ENCODE data around the gene NEMP1.
A peak's percentile ranks its signal among the peaks of the same experiment; 100 is the strongest.
"Not testable (repeated sequence)": the region's sequence is repeated elsewhere in the genome, so short reads cannot be mapped to it uniquely, and the experiment has no call there.

The NEMP1 gene

GRCh38 chr12:57078519-57079404 is at the start of gene NEMP1:
NEMP1 (minus strand) TSS chr12:57078791; CDS start chr12:57078745, 46 bp downstream.
- peak; percentile 95 for DNase-seq

GRCh38 chr12:57127726-57128518 is 49.3 kb upstream of the NEMP1 start, which contains the start of gene LRP1:
LRP1 (plus strand) TSS chr12:57128483; CDS start chr12:57128965, 482 bp downstream.
- peak; percentile 94 for DNase-seq

GRCh38 chr12:57127101-57127725 is 48.6 kb upstream of the NEMP1 start:
- DNase-seq, result peak; percentile 76

- DNase-seq, result no peak
Observed at GRCh38 chr12:57126561-57126960, 48.0 kb upstream of the NEMP1 start.

- DNase-seq, result no peak
Observed at GRCh38 chr12:57126061-57126460, 47.5 kb upstream of the NEMP1 start.

- peak; percentile 83 for DNase-seq
Observed at GRCh38 chr12:57124261-57124877, 45.8 kb upstream of the NEMP1 start.

- no peak for DNase-seq
Observed at GRCh38 chr12:57123813-57124212, 45.2 kb upstream of the NEMP1 start.

- DNase-seq, result not testable (repeated sequence)
Observed at GRCh38 chr12:57120718-57121117, 42.1 kb upstream of the NEMP1 start.

GRCh38 chr12:57119294-57120085 is 40.9 kb upstream of the NEMP1 start:
- no peak for DNase-seq

GRCh38 chr12:57118711-57119271 is 40.2 kb upstream of the NEMP1 start:
- no peak for DNase-seq

- no peak for DNase-seq
Observed at GRCh38 chr12:57116580-57117281, 38.1 kb upstream of the NEMP1 start.

- DNase-seq, result no peak
Observed at GRCh38 chr12:57112492-57113294, 34.1 kb upstream of the NEMP1 start.

- peak; percentile 78 for DNase-seq
Observed at GRCh38 chr12:57111031-57111734, 32.6 kb upstream of the NEMP1 start, which contains the start of gene STAT6. STAT6 (minus strand) TSS chr12:57111362; CDS start chr12:57108278, 3,084 bp downstream.

GRCh38 chr12:57110104-57111030 is 31.8 kb upstream of the NEMP1 start:
- DNase-seq, result peak; percentile 82

- no peak for DNase-seq
Observed at GRCh38 chr12:57109207-57110103, 30.9 kb upstream of the NEMP1 start.

GRCh38 chr12:57107456-57108155 is 29.0 kb upstream of the NEMP1 start:
- DNase-seq, result peak; percentile 64
